Smooth muscle cell (in vitro differentiated cells): ENCODE data around the gene NCAPG2. TPM values are rescaled to one million over a fixed set of nuclear protein-coding genes. Genes with fewer than 3 reads are reported as not detected.

ENCODE experiments used
- DNase-seq: peaks from one replicate; lab custom pipeline; 2025; ENCODE audit not compliant: unreplicated experiment; lab: John Stamatoyannopoulos, UW
- H2AFZ ChIP-seq: fragments of 200-600 bp; sonication (generic); 2 replicates; pipeline ENCODE4 v1.6.0; 2016; ENCODE audit warnings: antibody characterized with exemption, low read depth, mild to moderate bottlenecking
- H3F3A ChIP-seq: fragments of 200-600 bp; sonication (generic); 2 replicates; pipeline ENCODE4 v1.6.0; 2017; ENCODE audit warnings: antibody characterized with exemption, low read depth
- H3K27ac ChIP-seq: fragments of 200-600 bp; sonication (generic); 2 replicates; pipeline ENCODE4 v1.5.1; 2016; ENCODE audit warnings: low read depth, mild to moderate bottlenecking
- H3K27me3 ChIP-seq: fragments of 200-600 bp; sonication (generic); 2 replicates; pipeline ENCODE4 v1.6.1; 2016; ENCODE audit warnings: low read depth, mild to moderate bottlenecking
- H3K36me3 ChIP-seq: fragments of 200-600 bp; sonication (generic); 2 replicates; pipeline ENCODE4 v1.5.1; 2016; ENCODE audit warnings: low read depth
- H3K4me1 ChIP-seq: fragments of 200-600 bp; sonication (generic); 2 replicates; pipeline ENCODE4 v1.5.1; 2016; ENCODE audit warnings: low read depth
- H3K4me2 ChIP-seq: fragments of 200-600 bp; sonication (generic); 2 replicates; pipeline ENCODE4 v1.6.0; 2016; ENCODE audit warnings: mild to moderate bottlenecking
- H3K4me3 ChIP-seq: fragments of 200-600 bp; sonication (generic); 2 replicates; pipeline ENCODE4 v1.5.1; 2016; ENCODE audit warnings: mild to moderate bottlenecking
- H3K79me2 ChIP-seq: fragments of 200-600 bp; sonication (generic); 2 replicates; pipeline ENCODE4 v1.6.0; 2016; ENCODE audit warnings: low read depth, mild to moderate bottlenecking
- H3K9ac ChIP-seq: fragments of 200-600 bp; sonication (generic); 2 replicates; pipeline ENCODE4 v1.6.0; 2016; ENCODE audit warnings: low read depth
- H3K9me3 ChIP-seq: fragments of 200-600 bp; sonication (generic); replicated peaks from 2 replicates; pipeline ENCODE4 v1.5.1; 2016; ENCODE audit warnings: low read depth
- H4K20me1 ChIP-seq: fragments of 200-600 bp; sonication (generic); 2 replicates; pipeline ENCODE4 v1.6.0; 2016; ENCODE audit warnings: low read depth
- CTCF ChIP-seq: fragments of 200-600 bp; sonication (generic); IDR thresholded peaks from 2 replicates; pipeline ENCODE4 v1.5.1; 2017; ENCODE audit warnings: borderline replicate concordance, mild to moderate bottlenecking, antibody characterized with exemption; ENCODE audit not compliant: insufficient read depth, poor library complexity, severe bottlenecking
- WGBS: methylation state at CpG from one replicate; pipeline ENCODE4 v1.1.7; 2016; ENCODE audit warnings: low lambda C conversion rate; 5-methylcytosine and 5-hydroxymethylcytosine counted together
- polyA plus RNA-seq: library from polyadenylated mRNA; unstranded; fragments of >200 nt; fragmentation: Nextera tagmentation; extraction: Ambion mirVana; gene quantifications from 2 replicates; pipeline ENCODE4 v1.2.1, GENCODE V29; 2016
- total RNA-seq: library from RNA; depleted of rRNA; stranded (reverse); fragments of >200 nt; gene quantifications from 2 replicates; pipeline ENCODE4 v1.2.3, GENCODE V29; 2014

Gene NCAPG2
- total and polyA plus RNA-seq, 2 experiments from 2014 or later, result 9.9 to 12.5 TPM

DNA sequence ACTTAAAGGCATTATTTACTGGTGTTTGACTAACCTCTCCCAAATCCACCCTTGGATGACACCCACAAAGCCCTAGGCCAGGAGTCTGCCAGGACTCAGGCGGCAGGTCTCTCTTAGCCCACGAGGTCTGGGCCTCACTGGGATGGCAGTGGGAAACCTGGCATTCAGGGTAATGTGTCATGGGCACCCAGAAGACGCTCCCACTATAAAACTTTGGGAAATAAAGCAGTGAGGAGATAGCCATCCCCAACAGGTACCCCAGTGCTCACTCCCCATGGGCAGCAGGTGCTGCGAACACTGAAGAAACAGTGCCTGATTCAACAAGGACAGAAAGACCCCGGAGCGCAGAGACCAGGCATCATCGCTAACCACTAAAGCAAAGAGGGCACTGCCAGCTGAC lies 102.6 kb downstream of the NCAPG2 start:
- Histone ChIP-seq H3K27me3 (no peaks in the 10 kb centered on the region), H3K4me1 (no peaks in the 10 kb centered on the region), H3K4me2 (no peak overlapping the region), H3K79me2 (no peaks in the 10 kb centered on the region), H2AFZ (no peak overlapping the region), H4K20me1 (no peaks in the 10 kb centered on the region), H3K9me3 (no peaks in the 10 kb centered on the region), H3K27ac (no peak overlapping the region), H3K36me3 (no peaks in the 10 kb centered on the region), H3K9ac (no peak overlapping the region), H3F3A (no peaks in the 10 kb centered on the region), H3K4me3 (no peak overlapping the region)
- TF ChIP-seq CTCF, result no peak
- DNase-seq, result no peak
- 96% methylated on average over 7 of the region's 7 CpGs for WGBS

DNA sequence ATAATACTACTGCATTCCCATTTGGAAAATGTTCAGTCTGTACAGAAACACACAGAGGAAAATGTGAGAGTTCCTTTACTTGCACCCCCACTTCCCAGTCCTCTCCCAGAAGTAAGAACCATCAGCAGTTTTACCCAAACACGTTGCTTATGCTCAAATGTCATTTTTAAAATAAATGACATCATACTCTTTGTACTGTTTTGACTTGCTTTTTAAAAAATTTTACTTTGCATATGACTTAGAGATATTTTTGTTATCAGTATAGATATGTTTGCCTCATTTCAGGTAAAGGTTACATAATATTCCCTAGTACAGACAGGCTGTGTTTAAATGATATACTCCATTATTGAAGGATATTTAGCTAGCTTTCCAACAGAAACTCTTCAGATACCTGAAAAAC lies 103.5 kb downstream of the NCAPG2 start:
- TF ChIP-seq CTCF, result no peak
- Histone ChIP-seq H3K27ac (no peak overlapping the region), H3K9ac (no peak overlapping the region), H3K36me3 (no peaks in the 10 kb centered on the region), H3K27me3 (no peaks in the 10 kb centered on the region), H3K4me2 (no peak overlapping the region), H3K4me1 (no peaks in the 10 kb centered on the region), H3K4me3 (no peak overlapping the region), H4K20me1 (no peaks in the 10 kb centered on the region), H3K79me2 (no peaks in the 10 kb centered on the region), H3F3A (no peaks in the 10 kb centered on the region), H3K9me3 (no peaks in the 10 kb centered on the region), H2AFZ (no peak overlapping the region)
- WGBS, result 89% methylated on average over 1 of the region's 1 CpG
- DNase-seq, result no peak

DNA sequence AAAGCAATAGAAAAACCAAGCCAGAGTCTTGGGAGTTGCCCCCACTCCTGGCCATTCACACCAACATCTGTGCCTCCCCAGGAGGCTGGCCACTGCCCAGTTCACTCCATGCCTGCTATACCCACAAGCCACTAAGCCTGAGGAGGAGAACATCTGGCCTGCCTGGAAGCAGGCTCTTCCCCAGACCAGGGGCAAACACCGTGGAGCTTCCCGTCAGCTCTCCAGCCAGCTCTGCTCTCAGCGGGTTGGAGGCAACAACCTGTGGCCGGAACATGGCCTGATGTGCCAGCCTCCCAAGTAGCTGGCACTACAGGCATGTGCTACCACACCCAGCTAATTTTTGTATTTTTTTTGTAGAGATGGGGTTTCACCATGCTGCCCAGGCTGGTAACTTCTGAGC lies 107.9 kb downstream of the NCAPG2 start:
- no peak for DNase-seq
- no peak overlapping the region for H2AFZ ChIP-seq
- no peaks in the 10 kb centered on the region for H3F3A ChIP-seq
- H3K27ac ChIP-seq, result no peak overlapping the region
- WGBS, result 93% methylated on average over 4 of the region's 4 CpGs
- no peaks in the 10 kb centered on the region for H3K79me2 ChIP-seq
- H3K4me2 ChIP-seq, result no peak overlapping the region
- H4K20me1 ChIP-seq, result no peaks in the 10 kb centered on the region
- H3K36me3 ChIP-seq, result no peaks in the 10 kb centered on the region
- H3K4me3 ChIP-seq, result no peak overlapping the region
- TF ChIP-seq CTCF, result no peak
- H3K9me3 ChIP-seq, result no peaks in the 10 kb centered on the region
- no peaks in the 10 kb centered on the region for H3K4me1 ChIP-seq
- no peak overlapping the region for H3K9ac ChIP-seq
- no peaks in the 10 kb centered on the region for H3K27me3 ChIP-seq

DNA sequence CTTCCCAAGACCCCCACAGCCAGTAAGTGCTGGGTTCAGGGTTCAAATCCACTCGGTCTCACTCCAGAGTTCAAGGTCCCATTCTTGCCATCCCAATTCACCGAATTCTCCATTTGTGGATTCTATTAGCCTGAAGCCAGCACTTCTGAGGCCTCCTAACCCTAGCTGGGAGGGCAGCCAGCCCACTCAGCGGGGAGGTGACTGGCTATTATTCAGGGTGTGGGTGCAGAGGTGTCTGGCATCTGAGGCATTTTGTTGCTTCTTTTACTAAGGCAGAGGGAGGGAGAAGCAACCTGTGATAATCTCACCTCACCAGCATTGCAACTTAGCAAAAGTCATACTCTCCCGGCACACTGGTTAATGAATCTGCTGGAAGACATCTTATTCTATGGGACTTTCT lies 108.3 kb downstream of the NCAPG2 start:
- no peak for DNase-seq
- no peak overlapping the region for H3K4me2 ChIP-seq
- H3K9me3 ChIP-seq, result no peaks in the 10 kb centered on the region
- no peaks in the 10 kb centered on the region for H3K79me2 ChIP-seq
- no peak overlapping the region for H3K4me3 ChIP-seq
- H3K27ac ChIP-seq, result no peak overlapping the region
- H4K20me1 ChIP-seq, result no peaks in the 10 kb centered on the region
- WGBS, result 94% methylated on average over 4 of the region's 4 CpGs
- TF ChIP-seq CTCF, result no peak
- H3K27me3 ChIP-seq, result no peaks in the 10 kb centered on the region
- no peak overlapping the region for H2AFZ ChIP-seq
- no peaks in the 10 kb centered on the region for H3F3A ChIP-seq
- H3K36me3 ChIP-seq, result no peaks in the 10 kb centered on the region
- H3K4me1 ChIP-seq, result no peaks in the 10 kb centered on the region
- no peak overlapping the region for H3K9ac ChIP-seq
